Measurements from ENCODE around the gene SYT1. TPM values are rescaled to one million over a fixed set of nuclear protein-coding genes. Genes with fewer than 3 reads are reported as not detected.

The SYT1 gene
- total RNA-seq, 5 donors from 2014 or later (not counting 1 experiment from before 2014, with no cell fraction given) = 0.09 TPM; not detected in 3

GRCh38 chr12:79452906-79453305 lies 588.3 kb downstream of the SYT1 start:
- H3K36me3 ChIP-seq (ENCODE audit: control insufficient read depth in 2 of 2, extremely low read depth in 1 of 2, insufficient read depth in 1 of 2, low read length in 1 of 2) = no peaks in the 10 kb centered on the region
- no peaks in the 10 kb centered on the region for H3K4me1 ChIP-seq (ENCODE audit: control insufficient read depth in 1 of 2, extremely low read depth in 1 of 2, insufficient read depth in 2 of 2, low read length in 2 of 2)
- no peak overlapping the region for H3K27ac Mint-ChIP-seq
- H3K27me3 ChIP-seq (replicated peaks in 1 of 2; ENCODE audit: control insufficient read depth in 2 of 2, extremely low read depth in 1 of 2, insufficient read depth in 2 of 2, low read length in 1 of 2) = no peaks in the 10 kb centered on the region
- no peaks in the 10 kb centered on the region for H3K4me1 Mint-ChIP-seq
- ChIA-PET POLR2A (no interaction called here), CTCF (no interaction called here)
- no peak for ATAC-seq (replicated peaks in 1 of 4)
- H3K4me3 Mint-ChIP-seq = no peak overlapping the region
- H3K27ac ChIP-seq (ENCODE audit: low read length) = no peak overlapping the region
- H3K4me3 ChIP-seq (ENCODE audit: control insufficient read depth in 1 of 2, extremely low read depth in 1 of 2, low read length in 1 of 2) = no peak overlapping the region
- 87% methylated on average over 5 of the region's 6 CpGs for WGBS (ENCODE audit: insufficient coverage)
- no peaks in the 10 kb centered on the region for H3K27me3 Mint-ChIP-seq
- no peaks in the 10 kb centered on the region for H3K9me3 Mint-ChIP-seq
- H3K36me3 Mint-ChIP-seq = no peaks in the 10 kb centered on the region
- no peak for DNase-seq
- no peaks in the 10 kb centered on the region for H3K9me3 ChIP-seq

GRCh38 chr12:79453820-79454219 lies 589.2 kb downstream of the SYT1 start:
- ATAC-seq (replicated peaks in 1 of 4) (no peak), DNase-seq (no peak)
- Histone ChIP-seq H3K4me3 (ENCODE audit: control insufficient read depth in 1 of 2, extremely low read depth in 1 of 2, low read length in 1 of 2) (no peak overlapping the region), H3K27ac (ENCODE audit: low read length) (no peak overlapping the region), H3K4me1 (ENCODE audit: control insufficient read depth in 1 of 2, extremely low read depth in 1 of 2, insufficient read depth in 2 of 2, low read length in 2 of 2) (no peaks in the 10 kb centered on the region), H3K27me3 (replicated peaks in 1 of 2; ENCODE audit: control insufficient read depth in 2 of 2, extremely low read depth in 1 of 2, insufficient read depth in 2 of 2, low read length in 1 of 2) (no peaks in the 10 kb centered on the region), H3K9me3 (no peaks in the 10 kb centered on the region), H3K36me3 (ENCODE audit: control insufficient read depth in 2 of 2, extremely low read depth in 1 of 2, insufficient read depth in 1 of 2, low read length in 1 of 2) (no peaks in the 10 kb centered on the region)
- Mint-ChIP-seq H3K27ac (no peak overlapping the region), H3K9me3 (no peaks in the 10 kb centered on the region), H3K4me3 (no peak overlapping the region), H3K36me3 (no peaks in the 10 kb centered on the region), H3K27me3 (no peaks in the 10 kb centered on the region), H3K4me1 (no peaks in the 10 kb centered on the region)
- CTCF ChIA-PET = no interaction called here
- POLR2A ChIA-PET = no interaction called here
- 38% methylated on average over 1 of the region's 3 CpGs for WGBS (ENCODE audit: insufficient coverage)

GRCh38 chr12:79454338-79454843 lies 589.8 kb downstream of the SYT1 start:
- Histone ChIP-seq H3K27ac (ENCODE audit: low read length) (no peak overlapping the region), H3K9me3 (no peaks in the 10 kb centered on the region), H3K36me3 (ENCODE audit: control insufficient read depth in 2 of 2, extremely low read depth in 1 of 2, insufficient read depth in 1 of 2, low read length in 1 of 2) (no peaks in the 10 kb centered on the region), H3K4me1 (ENCODE audit: control insufficient read depth in 1 of 2, extremely low read depth in 1 of 2, insufficient read depth in 2 of 2, low read length in 2 of 2) (no peaks in the 10 kb centered on the region), H3K27me3 (replicated peaks in 1 of 2; ENCODE audit: control insufficient read depth in 2 of 2, extremely low read depth in 1 of 2, insufficient read depth in 2 of 2, low read length in 1 of 2) (no peaks in the 10 kb centered on the region), H3K4me3 (ENCODE audit: control insufficient read depth in 1 of 2, extremely low read depth in 1 of 2, low read length in 1 of 2) (no peak overlapping the region)
- no peaks in the 10 kb centered on the region for H3K9me3 Mint-ChIP-seq
- H3K4me1 Mint-ChIP-seq = no peaks in the 10 kb centered on the region
- DNase-seq (no peak), ATAC-seq (replicated peaks in 1 of 4) (no peak)
- H3K36me3 Mint-ChIP-seq = no peaks in the 10 kb centered on the region
- H3K27ac Mint-ChIP-seq = no peak overlapping the region
- no peak overlapping the region for H3K4me3 Mint-ChIP-seq
- no peaks in the 10 kb centered on the region for H3K27me3 Mint-ChIP-seq
- no CpG with 5 or more reads among the region's 3 CpGs for WGBS (ENCODE audit: insufficient coverage)
- POLR2A ChIA-PET = no interaction called here
- CTCF ChIA-PET = no interaction called here

- H3K9me3 Mint-ChIP-seq = peaks cover 0 to 3% (median 0%) of the 10 kb centered on the region in 3 donors
- ATAC-seq (replicated peaks in 1 of 4) = no peak
- no peaks in the 10 kb centered on the region for H3K36me3 Mint-ChIP-seq
Observed at GRCh38 chr12:79455286-79455685, 590.7 kb downstream of the SYT1 start.

GRCh38 chr12:79482323-79482722 lies 617.7 kb downstream of the SYT1 start:
- no peak for DNase-seq
- H3K4me1 Mint-ChIP-seq = no peaks in the 10 kb centered on the region
- no peaks in the 10 kb centered on the region for H3K9me3 ChIP-seq
- H3K27me3 Mint-ChIP-seq = no peaks in the 10 kb centered on the region
- H3K36me3 Mint-ChIP-seq = no peaks in the 10 kb centered on the region
- no peak overlapping the region for H3K27ac ChIP-seq (ENCODE audit: low read length)
- WGBS (ENCODE audit: insufficient coverage) = 100% methylated on average over 2 of the region's 4 CpGs
- no peak for ATAC-seq (replicated peaks in 1 of 4)
- H3K4me3 ChIP-seq (ENCODE audit: control insufficient read depth in 1 of 2, extremely low read depth in 1 of 2, low read length in 1 of 2) = no peak overlapping the region
- H3K27ac Mint-ChIP-seq = no peak overlapping the region
- CTCF ChIA-PET = no interaction called here
- H3K27me3 ChIP-seq (replicated peaks in 1 of 2; ENCODE audit: control insufficient read depth in 2 of 2, extremely low read depth in 1 of 2, insufficient read depth in 2 of 2, low read length in 1 of 2) = peaks cover 0 to 3% of the 10 kb centered on the region in 2 experiments
- H3K4me3 Mint-ChIP-seq = no peak overlapping the region
- POLR2A ChIA-PET = no interaction called here
- peaks cover 0 to 7% (median 0%) of the 10 kb centered on the region in 3 donors for H3K9me3 Mint-ChIP-seq
- H3K4me1 ChIP-seq (ENCODE audit: control insufficient read depth in 1 of 2, extremely low read depth in 1 of 2, insufficient read depth in 2 of 2, low read length in 2 of 2) = no peaks in the 10 kb centered on the region
- no peaks in the 10 kb centered on the region for H3K36me3 ChIP-seq (ENCODE audit: control insufficient read depth in 2 of 2, extremely low read depth in 1 of 2, insufficient read depth in 1 of 2, low read length in 1 of 2)

More at GRCh38 chr12:79455286-79455685, 590.7 kb downstream of the SYT1 start:
- Histone ChIP-seq H3K27me3 (replicated peaks in 1 of 2; ENCODE audit: control insufficient read depth in 2 of 2, extremely low read depth in 1 of 2, insufficient read depth in 2 of 2, low read length in 1 of 2) (no peaks in the 10 kb centered on the region), H3K27ac (ENCODE audit: low read length) (no peak overlapping the region), H3K4me3 (ENCODE audit: control insufficient read depth in 1 of 2, extremely low read depth in 1 of 2, low read length in 1 of 2) (no peak overlapping the region), H3K4me1 (ENCODE audit: control insufficient read depth in 1 of 2, extremely low read depth in 1 of 2, insufficient read depth in 2 of 2, low read length in 2 of 2) (no peaks in the 10 kb centered on the region), H3K9me3 (no peaks in the 10 kb centered on the region), H3K36me3 (ENCODE audit: control insufficient read depth in 2 of 2, extremely low read depth in 1 of 2, insufficient read depth in 1 of 2, low read length in 1 of 2) (no peaks in the 10 kb centered on the region)
- H3K4me1 Mint-ChIP-seq = no peaks in the 10 kb centered on the region
- no peak for DNase-seq
- 69% methylated on average over 2 of the region's 2 CpGs for WGBS (ENCODE audit: insufficient coverage)
- no peaks in the 10 kb centered on the region for H3K27me3 Mint-ChIP-seq
- ChIA-PET POLR2A (no interaction called here), CTCF (no interaction called here)
- no peak overlapping the region for H3K4me3 Mint-ChIP-seq
- no peak overlapping the region for H3K27ac Mint-ChIP-seq

- Mint-ChIP-seq H3K9me3 (peaks cover 0 to 7% (median 0%) of the 10 kb centered on the region in 3 donors), H3K4me1 (no peaks in the 10 kb centered on the region), H3K36me3 (no peaks in the 10 kb centered on the region), H3K27me3 (no peaks in the 10 kb centered on the region), H3K27ac (no peak overlapping the region), H3K4me3 (no peak overlapping the region)
- WGBS (ENCODE audit: insufficient coverage) = no CpG with 5 or more reads among the region's 2 CpGs
- H3K9me3 ChIP-seq = no peaks in the 10 kb centered on the region
- no peaks in the 10 kb centered on the region for H3K4me1 ChIP-seq (ENCODE audit: control insufficient read depth in 1 of 2, extremely low read depth in 1 of 2, insufficient read depth in 2 of 2, low read length in 2 of 2)
- H3K36me3 ChIP-seq (ENCODE audit: control insufficient read depth in 2 of 2, extremely low read depth in 1 of 2, insufficient read depth in 1 of 2, low read length in 1 of 2) = no peaks in the 10 kb centered on the region
- H3K27me3 ChIP-seq (replicated peaks in 1 of 2; ENCODE audit: control insufficient read depth in 2 of 2, extremely low read depth in 1 of 2, insufficient read depth in 2 of 2, low read length in 1 of 2) = peaks cover 0 to 3% of the 10 kb centered on the region in 2 experiments
- ATAC-seq (replicated peaks in 1 of 4) (no peak), DNase-seq (no peak)
- POLR2A ChIA-PET = no interaction called here
- no peak overlapping the region for H3K4me3 ChIP-seq (ENCODE audit: control insufficient read depth in 1 of 2, extremely low read depth in 1 of 2, low read length in 1 of 2)
- no peak overlapping the region for H3K27ac ChIP-seq (ENCODE audit: low read length)
- CTCF ChIA-PET = no interaction called here
Observed at GRCh38 chr12:79482921-79483320, 618.3 kb downstream of the SYT1 start.

- Mint-ChIP-seq H3K36me3 (no peaks in the 10 kb centered on the region), H3K27ac (no peak overlapping the region), H3K27me3 (no peaks in the 10 kb centered on the region), H3K4me3 (no peak overlapping the region), H3K4me1 (no peaks in the 10 kb centered on the region), H3K9me3 (peaks cover 0 to 7% (median 0%) of the 10 kb centered on the region in 3 donors)
- Histone ChIP-seq H3K27ac (ENCODE audit: low read length) (no peak overlapping the region), H3K9me3 (no peaks in the 10 kb centered on the region), H3K27me3 (replicated peaks in 1 of 2; ENCODE audit: control insufficient read depth in 2 of 2, extremely low read depth in 1 of 2, insufficient read depth in 2 of 2, low read length in 1 of 2) (peaks cover 0 to 3% of the 10 kb centered on the region in 2 experiments), H3K4me1 (ENCODE audit: control insufficient read depth in 1 of 2, extremely low read depth in 1 of 2, insufficient read depth in 2 of 2, low read length in 2 of 2) (no peaks in the 10 kb centered on the region), H3K4me3 (ENCODE audit: control insufficient read depth in 1 of 2, extremely low read depth in 1 of 2, low read length in 1 of 2) (no peak overlapping the region), H3K36me3 (ENCODE audit: control insufficient read depth in 2 of 2, extremely low read depth in 1 of 2, insufficient read depth in 1 of 2, low read length in 1 of 2) (no peaks in the 10 kb centered on the region)
- CTCF ChIA-PET = interaction anchor here in 1 of 2 donors (0.7 kb wide), 1 partner anchor 1551 kb away, joined by 5 read pairs; no protein-coding TSS in a partner anchor
- ATAC-seq (replicated peaks in 1 of 4) (no peak), DNase-seq (no peak)
- 73% methylated on average over 2 of the region's 3 CpGs for WGBS (ENCODE audit: insufficient coverage)
- POLR2A ChIA-PET = no interaction called here
Observed at GRCh38 chr12:79486154-79486553, 621.6 kb downstream of the SYT1 start.
